ENCODE results near the gene DUOXA1.
A peak's percentile ranks its signal among the peaks of the same experiment; 100 is the strongest.
"Not testable (repeated sequence)": the region's sequence is repeated elsewhere in the genome, so short reads cannot be mapped to it uniquely, and the experiment has no call there.

The DUOXA1 gene

GRCh38 chr15:45079628-45080246, 49.9 kb downstream of the DUOXA1 start:
- peak; percentile 16 for DNase-seq
- in situ Hi-C loops (cut with HindIII; ENCODE audit: low pct_ligation_motif_present, low pct_unique_long_range_greater_than_20kb, low sequenced_read_pairs), result not testable (repeated sequence)

- in situ Hi-C loops (cut with HindIII; ENCODE audit: low pct_ligation_motif_present, low pct_unique_long_range_greater_than_20kb, low sequenced_read_pairs), result not testable (repeated sequence)
- DNase-seq, result peak; percentile 5
These were observed 50.5 kb downstream of the DUOXA1 start for GRCh38 chr15:45079201-45079600.

GRCh38 chr15:45077391-45077790, 52.3 kb downstream of the DUOXA1 start:
- DNase-seq; in situ Hi-C loops (cut with HindIII; ENCODE audit: low pct_ligation_motif_present, low pct_unique_long_range_greater_than_20kb, low sequenced_read_pairs): not testable (repeated sequence)

- in situ Hi-C loops (cut with HindIII; ENCODE audit: low pct_ligation_motif_present, low pct_unique_long_range_greater_than_20kb, low sequenced_read_pairs); DNase-seq: not testable (repeated sequence)
These were observed 54.0 kb downstream of the DUOXA1 start for GRCh38 chr15:45075440-45076320.

- DNase-seq; in situ Hi-C loops (cut with HindIII; ENCODE audit: low pct_ligation_motif_present, low pct_unique_long_range_greater_than_20kb, low sequenced_read_pairs): not testable (repeated sequence)
These were observed 56.1 kb downstream of the DUOXA1 start for GRCh38 chr15:45073602-45074001.

GRCh38 chr15:45069942-45070360, 59.7 kb downstream of the DUOXA1 start:
- DNase-seq; in situ Hi-C loops (cut with HindIII; ENCODE audit: low pct_ligation_motif_present, low pct_unique_long_range_greater_than_20kb, low sequenced_read_pairs): not testable (repeated sequence)
